Upper lobe of right lung (tissue), 1 donor: Measurements from ENCODE around the gene MPL. TPM values are rescaled to one million over a fixed set of nuclear protein-coding genes. Genes with fewer than 3 reads are reported as not detected.

Experiments
- ATAC-seq: fragments of 200-7000 bp; cut with Tn5 transposase; one replicate; pipeline ENCODE4 v1.9.1; 2020; ENCODE audit warnings: mild to moderate bottlenecking, moderate library complexity
- DNase-seq: peaks from one replicate; pipeline ENCODE4 v3.0.0-alpha.2; 2020
- H3K27ac ChIP-seq: fragments of 200-600 bp; one replicate; pipeline ENCODE4 v1.8.0; 2022
- H3K27me3 ChIP-seq: fragments of 200-600 bp; one replicate; pipeline ENCODE4 v1.8.0; 2022; ENCODE audit warnings: mild to moderate bottlenecking
- H3K36me3 ChIP-seq: fragments of 200-600 bp; one replicate; pipeline ENCODE4 v1.8.0; 2022
- H3K4me1 ChIP-seq: fragments of 200-600 bp; one replicate; pipeline ENCODE4 v1.8.0; 2022
- H3K4me3 ChIP-seq: fragments of 200-600 bp; one replicate; pipeline ENCODE4 v1.8.0; 2022; ENCODE audit warnings: mild to moderate bottlenecking
- H3K9me3 ChIP-seq: fragments of 200-600 bp; one replicate; pipeline ENCODE4 v1.8.0; 2022
- intact Hi-C: fragments of 100-400 bp; cut with DNase I; formaldehyde crosslinking; loops from one replicate; pipeline ENCODE4 v1.11.0; 2022
- total RNA-seq: library from RNA; stranded (reverse); fragmentation: NEBNext Ultra II Directional; extraction: Animal tissue kit (Norgen Biotek cat#: 25700); gene quantifications from one replicate; pipeline ENCODE4 v1.2.1, GENCODE V29; 2021
- TF ChIP-seq, protein P1 (sequence below): fragments of 200-600 bp; IDR thresholded peaks from one replicate; pipeline ENCODE4 v1.8.0; 2022; ENCODE audit warnings: antibody characterized with exemption
- donor health status: DM: no; HTN: yes; CAD: no; lungs with severe emphysema.

The MPL gene
- total RNA-seq, 1 donor from 2014 or later: 0.61 TPM

DNA sequence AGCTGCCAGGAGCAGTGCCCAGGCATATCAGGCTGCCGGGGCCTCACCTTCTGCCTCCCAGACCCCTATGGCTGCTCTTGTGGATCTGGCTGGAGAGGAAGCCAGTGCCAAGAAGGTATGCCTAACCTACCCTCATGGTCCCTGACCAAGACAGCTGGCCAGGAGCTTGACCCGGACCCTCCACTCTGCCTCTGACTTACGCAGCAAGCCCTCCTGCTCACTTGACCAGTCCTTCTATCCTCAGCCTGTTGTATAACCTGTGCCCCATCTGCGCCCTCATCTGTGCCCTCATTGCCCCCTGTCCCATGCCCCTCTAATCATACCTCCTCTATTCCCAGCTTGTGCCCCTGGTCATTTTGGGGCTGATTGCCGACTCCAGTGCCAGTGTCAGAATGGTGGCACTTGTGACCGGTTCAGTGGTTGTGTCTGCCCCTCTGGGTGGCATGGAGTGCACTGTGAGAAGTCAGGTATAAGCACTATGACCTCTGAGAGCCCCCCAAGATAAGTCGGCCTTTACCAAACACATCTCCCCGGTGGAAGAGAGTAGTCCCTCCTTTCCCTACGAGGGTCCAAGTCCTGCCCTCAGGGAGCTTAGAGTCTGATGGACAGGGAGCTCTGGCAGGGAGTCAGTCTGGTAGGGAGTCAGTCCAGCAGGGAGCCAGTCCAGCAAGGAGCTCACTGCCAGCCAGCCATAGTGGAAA lies 30.0 kb upstream of the MPL start:
- TF ChIP-seq, protein P1, sequence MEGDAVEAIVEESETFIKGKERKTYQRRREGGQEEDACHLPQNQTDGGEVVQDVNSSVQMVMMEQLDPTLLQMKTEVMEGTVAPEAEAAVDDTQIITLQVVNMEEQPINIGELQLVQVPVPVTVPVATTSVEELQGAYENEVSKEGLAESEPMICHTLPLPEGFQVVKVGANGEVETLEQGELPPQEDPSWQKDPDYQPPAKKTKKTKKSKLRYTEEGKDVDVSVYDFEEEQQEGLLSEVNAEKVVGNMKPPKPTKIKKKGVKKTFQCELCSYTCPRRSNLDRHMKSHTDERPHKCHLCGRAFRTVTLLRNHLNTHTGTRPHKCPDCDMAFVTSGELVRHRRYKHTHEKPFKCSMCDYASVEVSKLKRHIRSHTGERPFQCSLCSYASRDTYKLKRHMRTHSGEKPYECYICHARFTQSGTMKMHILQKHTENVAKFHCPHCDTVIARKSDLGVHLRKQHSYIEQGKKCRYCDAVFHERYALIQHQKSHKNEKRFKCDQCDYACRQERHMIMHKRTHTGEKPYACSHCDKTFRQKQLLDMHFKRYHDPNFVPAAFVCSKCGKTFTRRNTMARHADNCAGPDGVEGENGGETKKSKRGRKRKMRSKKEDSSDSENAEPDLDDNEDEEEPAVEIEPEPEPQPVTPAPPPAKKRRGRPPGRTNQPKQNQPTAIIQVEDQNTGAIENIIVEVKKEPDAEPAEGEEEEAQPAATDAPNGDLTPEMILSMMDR: no peak
- peak; percentile 46 for DNase-seq
- no peak overlapping the region for H3K27ac ChIP-seq

DNA sequence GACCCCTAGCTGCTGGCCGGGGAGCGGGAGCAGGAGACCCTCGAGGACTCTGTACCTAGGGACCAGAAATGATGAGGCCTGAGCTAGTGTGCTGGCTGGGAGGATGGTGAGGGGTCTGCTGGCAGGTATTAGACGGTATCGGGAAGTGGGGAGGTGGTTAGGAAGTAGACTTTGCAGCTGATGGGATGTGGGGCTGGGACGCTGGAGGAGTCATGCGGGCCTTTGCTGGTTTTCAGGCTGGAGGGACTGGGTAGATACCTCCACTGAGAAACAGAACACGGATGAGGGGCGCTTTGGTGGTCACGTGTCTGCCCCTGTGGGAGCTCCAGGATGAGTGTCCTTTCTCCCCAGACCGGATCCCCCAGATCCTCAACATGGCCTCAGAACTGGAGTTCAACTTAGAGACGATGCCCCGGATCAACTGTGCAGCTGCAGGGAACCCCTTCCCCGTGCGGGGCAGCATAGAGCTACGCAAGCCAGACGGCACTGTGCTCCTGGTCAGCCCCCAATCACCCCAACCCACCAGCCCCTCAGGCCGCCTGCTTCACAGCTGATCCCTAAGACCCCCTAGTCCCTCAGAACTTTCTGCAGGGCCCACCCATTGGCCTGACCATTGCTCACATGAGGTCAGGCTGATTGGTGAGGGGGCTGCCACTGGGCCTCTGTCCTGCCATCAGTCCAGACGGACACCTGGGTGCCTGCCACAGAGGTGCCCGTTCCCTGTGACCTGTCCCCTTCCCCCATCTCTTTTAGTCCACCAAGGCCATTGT lies 28.8 kb upstream of the MPL start:
- Histone ChIP-seq H3K27me3 (no peaks in the 10 kb centered on the region), H3K36me3 (no peaks in the 10 kb centered on the region), H3K4me3 (no peak overlapping the region), H3K27ac (no peak overlapping the region), H3K4me1 (peaks cover 16% of the 10 kb centered on the region), H3K9me3 (no peaks in the 10 kb centered on the region)
- ATAC-seq (no peak), DNase-seq (peak; percentile 32)
- TF ChIP-seq, protein P1: no peak
- intact Hi-C loops: no loop called here

More for the DNA sequence above, 30.0 kb upstream of the MPL start:
- Histone ChIP-seq H3K9me3 (no peaks in the 10 kb centered on the region), H3K36me3 (no peaks in the 10 kb centered on the region), H3K4me3 (no peak overlapping the region), H3K4me1 (peaks cover 24% of the 10 kb centered on the region), H3K27me3 (no peaks in the 10 kb centered on the region)
- no peak for ATAC-seq
- intact Hi-C loops: no loop called here

DNA sequence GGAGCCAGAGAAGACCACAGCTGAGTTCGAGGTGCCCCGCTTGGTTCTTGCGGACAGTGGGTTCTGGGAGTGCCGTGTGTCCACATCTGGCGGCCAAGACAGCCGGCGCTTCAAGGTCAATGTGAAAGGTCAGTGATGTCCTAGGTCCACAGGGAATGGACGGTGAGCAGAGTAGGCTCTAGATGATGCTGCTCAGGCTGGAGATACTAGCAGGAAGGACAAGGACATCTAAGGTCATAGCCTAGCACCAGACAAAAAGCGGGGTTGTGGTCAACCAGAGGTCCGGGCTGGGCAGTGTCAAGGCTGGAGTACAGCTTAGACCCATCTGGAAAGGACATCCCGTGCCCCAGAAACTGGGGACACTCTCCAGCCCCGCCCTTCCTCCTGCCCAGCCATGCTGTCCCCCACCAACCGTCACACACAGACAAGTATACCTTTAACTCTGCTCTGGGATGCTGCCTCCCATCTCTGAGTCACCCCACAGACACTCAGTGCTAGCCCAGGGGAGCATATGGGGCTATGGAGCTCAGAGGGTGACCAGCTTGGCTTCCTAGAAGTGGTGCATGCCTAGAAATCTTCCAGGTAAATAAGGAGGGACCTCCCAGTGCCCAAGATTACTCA lies 28.1 kb upstream of the MPL start:
- Histone ChIP-seq H3K4me1 (peaks cover 9% of the 10 kb centered on the region), H3K4me3 (no peak overlapping the region), H3K27ac (no peak overlapping the region), H3K36me3 (no peaks in the 10 kb centered on the region), H3K9me3 (no peaks in the 10 kb centered on the region), H3K27me3 (no peaks in the 10 kb centered on the region)
- TF ChIP-seq, protein P1: no peak
- no peak for ATAC-seq
- intact Hi-C loops: no loop called here
- DNase-seq: peak; percentile 38

DNA sequence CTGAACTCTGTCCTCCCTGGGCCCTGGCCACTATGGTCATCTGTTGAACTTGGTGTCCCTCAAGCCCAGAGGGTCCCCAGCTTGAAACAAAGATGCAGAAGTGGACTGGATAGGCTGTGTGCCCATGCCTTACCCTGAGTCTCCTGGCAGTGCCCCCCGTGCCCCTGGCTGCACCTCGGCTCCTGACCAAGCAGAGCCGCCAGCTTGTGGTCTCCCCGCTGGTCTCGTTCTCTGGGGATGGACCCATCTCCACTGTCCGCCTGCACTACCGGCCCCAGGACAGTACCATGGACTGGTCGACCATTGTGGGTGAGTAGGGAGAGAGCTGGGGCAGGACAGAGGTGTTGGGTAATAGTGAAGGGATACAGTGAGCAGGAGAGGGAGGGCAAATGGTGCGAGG lies 26.1 kb upstream of the MPL start:
- H3K4me1 ChIP-seq: peaks cover 4% of the 10 kb centered on the region
- H3K27me3 ChIP-seq: no peaks in the 10 kb centered on the region
- intact Hi-C loops: no loop called here
- no peak overlapping the region for H3K27ac ChIP-seq
- no peak for ATAC-seq
- no peaks in the 10 kb centered on the region for H3K9me3 ChIP-seq
- peak; percentile 44 for DNase-seq
- H3K4me3 ChIP-seq: no peak overlapping the region
- TF ChIP-seq, protein P1: no peak
- H3K36me3 ChIP-seq: no peaks in the 10 kb centered on the region

DNA sequence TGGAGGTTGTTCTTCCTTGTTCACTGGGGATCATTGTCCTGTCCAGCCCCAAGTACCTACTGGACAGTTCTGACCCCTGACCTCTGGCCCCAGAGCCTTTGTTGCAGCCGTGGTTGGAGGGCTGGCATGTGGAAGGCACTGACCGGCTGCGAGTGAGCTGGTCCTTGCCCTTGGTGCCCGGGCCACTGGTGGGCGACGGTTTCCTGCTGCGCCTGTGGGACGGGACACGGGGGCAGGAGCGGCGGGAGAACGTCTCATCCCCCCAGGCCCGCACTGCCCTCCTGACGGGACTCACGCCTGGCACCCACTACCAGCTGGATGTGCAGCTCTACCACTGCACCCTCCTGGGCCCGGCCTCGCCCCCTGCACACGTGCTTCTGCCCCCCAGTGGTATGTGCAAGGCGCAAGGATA lies 25.4 kb upstream of the MPL start:
- ATAC-seq (no peak), DNase-seq (peak; percentile 55)
- TF ChIP-seq, protein P1: no peak
- H3K9me3 ChIP-seq: no peaks in the 10 kb centered on the region
- H3K27me3 ChIP-seq: no peaks in the 10 kb centered on the region
- H3K4me1 ChIP-seq: peaks cover 4% of the 10 kb centered on the region
- intact Hi-C loops: no loop called here
- no peak overlapping the region for H3K4me3 ChIP-seq
- H3K36me3 ChIP-seq: no peaks in the 10 kb centered on the region
- H3K27ac ChIP-seq: no peak overlapping the region
